Measurements from ENCODE around the gene GFY. TPM values are rescaled to one million over a fixed set of nuclear protein-coding genes. Genes with fewer than 3 reads are reported as not detected.

The GFY gene
- total and polyA plus RNA-seq, 2 donors (not counting 3 experiments of a cell fraction or from before 2014, with no cell fraction given): not detected

DNA sequence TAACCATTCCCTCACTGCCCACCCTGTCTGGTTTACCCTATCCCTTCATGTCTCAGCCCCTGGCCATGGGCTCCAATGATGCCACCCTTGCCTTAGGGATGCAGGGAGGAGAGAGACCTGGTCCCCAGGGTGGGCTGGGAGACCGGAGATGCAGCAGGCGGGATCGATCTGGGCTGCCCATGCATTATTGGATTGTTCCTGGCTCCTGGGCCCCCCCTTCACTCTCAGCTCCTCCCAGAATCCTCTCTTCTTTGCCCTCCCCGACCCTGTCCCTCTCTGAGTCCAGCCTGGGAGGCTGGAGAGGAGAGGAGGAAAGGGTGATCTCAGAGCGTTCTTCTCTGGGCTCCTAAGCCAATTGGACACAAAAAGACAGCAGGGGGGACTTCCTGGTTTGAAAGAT, 31.3 kb upstream of the GFY start:
- CTCF ChIA-PET: interaction anchor here (0.9 kb wide), 1 partner anchor 82 kb away, joined by 3 read pairs; no protein-coding TSS in a partner anchor
- dilution Hi-C loops (cut with MboI; ENCODE audit: extremely low pct_ligation_motif_present, low sequenced_read_pairs): no loop called here
- intact Hi-C loops (cut with micrococcal nuclease): loop anchor here (2.0 kb wide), 1 partner anchor 31 kb away; the partner anchor contains the start of genes DKKL1 and TEAD2

More for the DNA sequence above, 31.3 kb upstream of the GFY start:
- Histone ChIP-seq H3K27ac (ENCODE audit: insufficient read depth, low read depth, low read length) (no peak overlapping the region), H4K20me1 (replicated peaks; ENCODE audit: control insufficient read depth, extremely low read depth, insufficient read depth, low read length) (no peaks in the 10 kb centered on the region), H3K9ac (replicated peaks; ENCODE audit: extremely low read depth, insufficient read depth, low read length) (no peak overlapping the region), H3K4me1 (ENCODE audit: control insufficient read depth, extremely low read depth, insufficient read depth, low read length) (no peaks in the 10 kb centered on the region), H3K9me3 (replicated peaks; ENCODE audit: control insufficient read depth, insufficient read depth, low read length) (no peaks in the 10 kb centered on the region), H2AFZ (ENCODE audit: low read depth, low read length) (no peak overlapping the region), H3K4me3 (replicated peaks in 1 of 3; ENCODE audit: insufficient read depth in 1 of 3, low read depth in 1 of 3, low read length in 3 of 3) (no peak overlapping the region), H3K4me2 (ENCODE audit: insufficient read depth, low read length) (no peak overlapping the region), H3K9me1 (replicated peaks; ENCODE audit: control insufficient read depth, extremely low read depth, insufficient read depth, low read length) (no peaks in the 10 kb centered on the region), H3K36me3 (ENCODE audit: control insufficient read depth in 2 of 2, extremely low read depth in 1 of 2, insufficient read depth in 2 of 2, low read length in 2 of 2) (no peaks in the 10 kb centered on the region), H3K79me2 (ENCODE audit: control insufficient read depth, insufficient read depth, low read length) (no peaks in the 10 kb centered on the region), H3K27me3 (ENCODE audit: control insufficient read depth in 2 of 2, insufficient read depth in 2 of 2, low read length in 2 of 2) (peaks cover 0 to 2% of the 10 kb centered on the region in 2 experiments)
- TF ChIP-seq FOS (IDR thresholded peaks at IDR 0.05; ENCODE audit: borderline replicate concordance, insufficient read depth, low read length) (no peak), POLR2A (IDR thresholded peaks at IDR 0.05; ENCODE audit: low read depth, low read length) (no peak), JUN (IDR thresholded peaks at IDR 0.05; ENCODE audit: borderline replicate concordance, insufficient read depth, insufficient read length, low read depth) (no peak), MYC (IDR thresholded peaks at IDR 0.05; ENCODE audit: low read depth, low read length) (no peak), EZH2 (IDR thresholded peaks at IDR 0.05; ENCODE audit: borderline replicate concordance, low read depth, low read length, severe bottlenecking) (no peak), POLR2AphosphoS5 (IDR thresholded peaks at IDR 0.05; ENCODE audit: insufficient read depth, low read depth, low read length) (no peak), GATA2 (IDR thresholded peaks at IDR 0.05; ENCODE audit: insufficient read depth, insufficient read length, low read depth, low read length) (no peak)
- TF ChIP-seq, protein P1, sequence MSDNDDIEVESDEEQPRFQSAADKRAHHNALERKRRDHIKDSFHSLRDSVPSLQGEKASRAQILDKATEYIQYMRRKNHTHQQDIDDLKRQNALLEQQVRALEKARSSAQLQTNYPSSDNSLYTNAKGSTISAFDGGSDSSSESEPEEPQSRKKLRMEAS (IDR thresholded peaks at IDR 0.05; ENCODE audit: insufficient read depth, insufficient read length): no peak
- TF ChIP-seq, protein P2, sequence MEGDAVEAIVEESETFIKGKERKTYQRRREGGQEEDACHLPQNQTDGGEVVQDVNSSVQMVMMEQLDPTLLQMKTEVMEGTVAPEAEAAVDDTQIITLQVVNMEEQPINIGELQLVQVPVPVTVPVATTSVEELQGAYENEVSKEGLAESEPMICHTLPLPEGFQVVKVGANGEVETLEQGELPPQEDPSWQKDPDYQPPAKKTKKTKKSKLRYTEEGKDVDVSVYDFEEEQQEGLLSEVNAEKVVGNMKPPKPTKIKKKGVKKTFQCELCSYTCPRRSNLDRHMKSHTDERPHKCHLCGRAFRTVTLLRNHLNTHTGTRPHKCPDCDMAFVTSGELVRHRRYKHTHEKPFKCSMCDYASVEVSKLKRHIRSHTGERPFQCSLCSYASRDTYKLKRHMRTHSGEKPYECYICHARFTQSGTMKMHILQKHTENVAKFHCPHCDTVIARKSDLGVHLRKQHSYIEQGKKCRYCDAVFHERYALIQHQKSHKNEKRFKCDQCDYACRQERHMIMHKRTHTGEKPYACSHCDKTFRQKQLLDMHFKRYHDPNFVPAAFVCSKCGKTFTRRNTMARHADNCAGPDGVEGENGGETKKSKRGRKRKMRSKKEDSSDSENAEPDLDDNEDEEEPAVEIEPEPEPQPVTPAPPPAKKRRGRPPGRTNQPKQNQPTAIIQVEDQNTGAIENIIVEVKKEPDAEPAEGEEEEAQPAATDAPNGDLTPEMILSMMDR (IDR thresholded peaks at IDR 0.05; ENCODE audit: extremely low read depth in 1 of 2, insufficient read depth in 1 of 2, low read depth in 1 of 2, low read length in 2 of 2): no peak
- no peak for DNase-seq (ENCODE audit: low read depth, low spot score)
- no peak for FAIRE-seq
- POLR2A ChIA-PET: interaction anchor here (0.6 kb wide), 1 partner anchor 101 kb away, joined by 3 read pairs; no protein-coding TSS in a partner anchor
- BruUV-seq (replicated peaks): no TSS peak

All from endothelial cell of umbilical vein (primary cell).